HCT116 (cell line): ENCODE data around the gene CTNNA1. TPM values are rescaled to one million over a fixed set of nuclear protein-coding genes. Genes with fewer than 3 reads are reported as not detected.

ENCODE experiments used
- ATAC-seq: fragments of 200-7000 bp; cut with Tn5 transposase; 2 replicates; pipeline ENCODE4 v1.9.1; 2020; ENCODE audit warnings: mild to moderate bottlenecking, moderate library complexity
- BruUV-seq: library from RNA; stranded (reverse); fragments of 400-500 nt; replicated peaks from 2 replicates; lab custom pipeline; 2021; lab: Mats Ljungman, UMichigan
- CTCF ChIA-PET: fragments of 300-600 bp; sonication (Branson Sonifier 250); formaldehyde crosslinking; loops from one replicate; lab custom pipeline; 2021; ENCODE audit warnings: antibody characterized with exemption; lab: Charles Lee
- POLR2A ChIA-PET: fragments of 300-600, 350-600 bp; sonication (Branson Sonifier 250); formaldehyde crosslinking; loops from one replicate; lab custom pipeline; 2021; ENCODE audit warnings: antibody characterized with exemption; lab: Charles Lee
- RAD21 ChIA-PET, 2 experiments: fragments of 300-600 bp; sonication (Branson Sonifier 250); formaldehyde crosslinking; loops; one replicate each; lab custom pipeline; 2023; ENCODE audit warnings: low total read pairs in 2 of 2; ENCODE audit not compliant: uncharacterized antibody in 2 of 2, unreplicated experiment in 2 of 2, low non-redundant PET in 1 of 2; lab: Charles Lee
- DNase-seq: peaks from one replicate; pipeline ENCODE4 v3.0.0-alpha.2; 2010; ENCODE audit warnings: low read depth, low spot score
- H2AFZ ChIP-seq: fragments of 200-600 bp; shearing (Covaris generic), sonication (generic); 2 replicates; pipeline ENCODE4 v1.6.1; 2017; ENCODE audit warnings: low read depth, mixed run types, mixed read lengths, antibody characterized with exemption, low read length; ENCODE audit not compliant: poor library complexity, severe bottlenecking
- H3K27ac ChIP-seq: 2 replicates; pipeline ENCODE4 v1.5.1; 2012; ENCODE audit warnings: low read depth, low read length
- H3K27me3 ChIP-seq: fragments of 200-600 bp; sonication (generic); 2 replicates; pipeline ENCODE4 v1.6.1; 2016; ENCODE audit warnings: mixed run types, low read length, mixed read lengths; ENCODE audit not compliant: insufficient read depth
- H3K36me3 ChIP-seq, 2 experiments: fragments of 200-500 bp in 1 of 2; fragments of 200-600 bp in 1 of 2; sonication (Bioruptor generic) in 1 of 2; sonication (generic) in 1 of 2; 2 replicates each; pipeline versions ENCODE4 v1.5.1 to v1.6.1; 2014 to 2016; ENCODE audit warnings: low read length in 2 of 2, inconsistent platforms in 1 of 2, mixed read lengths in 1 of 2, mixed run types in 1 of 2; ENCODE audit not compliant: insufficient read depth in 2 of 2, control insufficient read depth in 1 of 2
- H3K4me1 ChIP-seq, 2 experiments: fragments of 200-600 bp in 1 of 2; sonication (generic) in 1 of 2; 2 replicates each; pipeline versions ENCODE4 v1.5.1 to v1.6.1; 2012 to 2017; ENCODE audit warnings: low read length in 2 of 2, inconsistent platforms in 1 of 2, mild to moderate bottlenecking in 1 of 2, mixed read lengths in 1 of 2, mixed run types in 1 of 2, moderate library complexity in 1 of 2; ENCODE audit not compliant: insufficient read depth in 2 of 2, control insufficient read depth in 1 of 2
- H3K4me2 ChIP-seq: fragments of 200-600 bp; sonication (generic); 2 replicates; pipeline ENCODE4 v1.6.1; 2017; ENCODE audit warnings: mixed run types, low read length, mixed read lengths
- H3K4me3 ChIP-seq, 2 experiments: fragments of 200-600 bp in 1 of 2; sonication (generic) in 1 of 2; replicated peaks in 1 of 2; 2 replicates each; pipeline ENCODE4 v1.5.1; 2011 to 2016; ENCODE audit warnings: low read length in 2 of 2, control low read depth in 1 of 2, low read depth in 1 of 2, mild to moderate bottlenecking in 1 of 2, mixed read lengths in 1 of 2, mixed run types in 1 of 2
- H3K79me2 ChIP-seq: fragments of 200-600 bp; sonication (generic); 2 replicates; pipeline ENCODE4 v1.6.1; 2017; ENCODE audit warnings: mild to moderate bottlenecking, mixed run types, low read length, moderate library complexity, mixed read lengths; ENCODE audit not compliant: insufficient read depth
- H3K9ac ChIP-seq: fragments of 200-600 bp; sonication (generic); 2 replicates; pipeline ENCODE4 v1.6.1; 2016; ENCODE audit warnings: low read length, mixed read lengths
- H3K9me2 ChIP-seq: fragments of 200-600 bp; sonication (generic), shearing (Covaris generic); 2 replicates; pipeline ENCODE4 v1.6.1; 2017; ENCODE audit warnings: mixed run types, mild to moderate bottlenecking, moderate library complexity; ENCODE audit not compliant: insufficient read depth
- H3K9me3 ChIP-seq, 2 experiments: fragments of 200-500 bp in 1 of 2; fragments of 200-600 bp in 1 of 2; sonication (Bioruptor generic) in 1 of 2; sonication (generic) in 1 of 2; 2 replicates each; pipeline ENCODE4 v1.6.1; 2014 to 2017; ENCODE audit warnings: low read length in 2 of 2, mixed read lengths in 2 of 2, inconsistent platforms in 1 of 2, low read depth in 1 of 2, mild to moderate bottlenecking in 1 of 2, mixed run types in 1 of 2, moderate library complexity in 1 of 2; ENCODE audit not compliant: control insufficient read depth in 1 of 2, insufficient read depth in 1 of 2
- H4K20me1 ChIP-seq: fragments of 200-600 bp; sonication (generic), shearing (Covaris generic); 2 replicates; pipeline ENCODE4 v1.6.1; 2017; ENCODE audit warnings: mixed run types, mild to moderate bottlenecking, moderate library complexity; ENCODE audit not compliant: insufficient read depth
- CEBPB ChIP-seq: IDR thresholded peaks from 2 replicates; pipeline ENCODE4 v1.6.1; 2012; ENCODE audit warnings: low read depth
- EGR1 ChIP-seq: IDR thresholded peaks from 2 replicates; pipeline ENCODE4 v1.6.1; 2012; ENCODE audit warnings: low read depth
- ELF1 ChIP-seq: IDR thresholded peaks from 2 replicates; pipeline ENCODE4 v1.6.1; 2012; ENCODE audit warnings: low read depth, borderline replicate concordance
- EZH2 ChIP-seq: fragments of 200-600 bp; sonication (generic); IDR thresholded peaks from 2 replicates; pipeline ENCODE4 v1.6.1; 2017; ENCODE audit warnings: antibody characterized with exemption, mixed run types
- EZH2phosphoT487 ChIP-seq: fragments of 200-600 bp; IDR thresholded peaks from 2 replicates; pipeline ENCODE4 v1.6.1; 2018; ENCODE audit warnings: antibody characterized with exemption, borderline replicate concordance
- FOSL1 ChIP-seq: IDR thresholded peaks from 2 replicates; pipeline ENCODE4 v1.6.1; 2012; ENCODE audit warnings: low read depth
- JUND ChIP-seq: IDR thresholded peaks from 2 replicates; pipeline ENCODE4 v1.6.1; 2012
- MAX ChIP-seq: IDR thresholded peaks from 2 replicates; pipeline ENCODE4 v1.6.1; 2012
- POLR2A ChIP-seq: IDR thresholded peaks from 2 replicates; pipeline ENCODE4 v1.7.0; 2011; ENCODE audit warnings: borderline replicate concordance; ENCODE audit not compliant: insufficient read depth, insufficient read length; ENCODE audit errors: extremely low read depth
- POLR2AphosphoS5 ChIP-seq: IDR thresholded peaks from 2 replicates; pipeline ENCODE4 v1.6.1; 2011; ENCODE audit warnings: mild to moderate bottlenecking, low read depth, low read length, moderate library complexity
- RAD21 ChIP-seq: IDR thresholded peaks from 2 replicates; pipeline ENCODE4 v1.6.1; 2012; ENCODE audit warnings: low read depth, mild to moderate bottlenecking
- REST ChIP-seq: IDR thresholded peaks from 2 replicates; pipeline ENCODE4 v1.6.1; 2012; ENCODE audit warnings: low read depth
- SRF ChIP-seq: IDR thresholded peaks from 2 replicates; pipeline ENCODE4 v1.6.1; 2012; ENCODE audit warnings: low read depth
- TCF7L2 ChIP-seq: IDR thresholded peaks from 2 replicates; pipeline ENCODE4 v1.7.0; 2011; ENCODE audit warnings: borderline replicate concordance, inconsistent platforms; ENCODE audit not compliant: insufficient read depth, insufficient read length; ENCODE audit errors: extremely low read depth
- ZBTB33 ChIP-seq: IDR thresholded peaks from 2 replicates; pipeline ENCODE4 v1.6.1; 2011; ENCODE audit warnings: mild to moderate bottlenecking, low read length, moderate library complexity; ENCODE audit not compliant: insufficient replicate concordance; ENCODE audit errors: extremely low read depth
- intact Hi-C: fragments of 100-400 bp; cut with micrococcal nuclease; formaldehyde crosslinking; loops from 2 replicates; pipeline ENCODE4 v1.10.0; 2022
- total RNA-seq: library from RNA; stranded (reverse); gene quantifications from one replicate; pipeline ENCODE4 v1.2.1, GENCODE V29; 2021; ENCODE audit not compliant: unreplicated experiment
- TF ChIP-seq, protein P1 (sequence below): IDR thresholded peaks from 2 replicates; pipeline ENCODE4 v1.6.1; 2012

Gene CTNNA1
- total RNA-seq, 1 experiment from 2014 or later, result 313 TPM

- no TSS peak for BruUV-seq
- ChIA-PET POLR2A (no interaction called here), CTCF (interaction anchor here (1.2 kb wide), 1 partner anchor 13 kb away, joined by 3 read pairs; no protein-coding TSS in a partner anchor), RAD21 (no interaction called here)
- Histone ChIP-seq H3K36me3 (no peaks in the 10 kb centered on the region), H3K27me3 (no peaks in the 10 kb centered on the region), H3K4me1 (peaks cover 12 to 23% of the 10 kb centered on the region in 2 experiments), H3K9ac (no peak overlapping the region), H2AFZ (no peak overlapping the region), H3K4me3 (no peak overlapping the region), H3K9me2 (no peaks in the 10 kb centered on the region), H3K27ac (no peak overlapping the region), H3K4me2 (no peak overlapping the region), H3K79me2 (no peaks in the 10 kb centered on the region), H3K9me3 (no peaks in the 10 kb centered on the region), H4K20me1 (no peaks in the 10 kb centered on the region)
- TF ChIP-seq RAD21, result no peak
- DNase-seq (no peak), ATAC-seq (no peak)
- intact Hi-C loops, result no loop called here
Observed at GRCh38 chr5:138712791-138713190, 40.4 kb upstream of the CTNNA1 start.

DNA sequence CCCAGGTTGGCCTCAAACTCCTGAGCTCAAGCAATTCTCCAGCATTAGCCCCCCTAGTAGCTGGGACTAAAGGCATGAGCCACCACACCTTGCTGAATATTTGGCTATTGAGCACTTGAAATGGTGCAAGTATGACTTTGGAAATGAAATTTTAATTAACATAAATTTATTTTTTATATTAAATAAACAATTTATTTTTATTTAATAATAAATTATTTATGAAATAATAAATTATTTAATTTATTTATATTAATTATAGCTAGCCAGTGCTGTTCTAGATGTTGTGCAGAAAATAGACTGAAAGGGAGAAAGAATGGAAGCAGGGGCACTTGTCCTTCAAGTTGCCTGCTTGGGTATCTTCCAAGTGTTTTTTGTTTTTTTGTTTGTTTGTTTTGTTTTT, 40.0 kb upstream of the CTNNA1 start:
- H3K4me1 ChIP-seq, result peaks cover 12 to 23% of the 10 kb centered on the region in 2 experiments
- CTCF ChIA-PET, result interaction anchor here (1.2 kb wide), 1 partner anchor 12 kb away, joined by 3 read pairs; no protein-coding TSS in a partner anchor
- no peaks in the 10 kb centered on the region for H3K27me3 ChIP-seq
- no peaks in the 10 kb centered on the region for H3K9me2 ChIP-seq
- intact Hi-C loops, result no loop called here
- no peak overlapping the region for H3K9ac ChIP-seq
- POLR2A ChIA-PET, result interaction anchor here (0.7 kb wide), 1 partner anchor 137 kb away, joined by 3 read pairs; no protein-coding TSS in a partner anchor
- no peaks in the 10 kb centered on the region for H4K20me1 ChIP-seq
- DNase-seq (no peak), ATAC-seq (no peak)
- no peaks in the 10 kb centered on the region for H3K36me3 ChIP-seq
- no peaks in the 10 kb centered on the region for H3K9me3 ChIP-seq
- no peak overlapping the region for H2AFZ ChIP-seq
- no peak overlapping the region for H3K4me3 ChIP-seq
- RAD21 ChIA-PET, result no interaction called here
- H3K79me2 ChIP-seq, result no peaks in the 10 kb centered on the region
- BruUV-seq, result no TSS peak
- H3K4me2 ChIP-seq, result no peak overlapping the region
- H3K27ac ChIP-seq, result no peak overlapping the region
- TF ChIP-seq EZH2 (no peak), TCF7L2 (no peak), MAX (no peak), ELF1 (no peak), JUND (no peak), ZBTB33 (no peak), SRF (no peak), REST (no peak), FOSL1 (no peak), EGR1 (no peak), EZH2phosphoT487 (no peak), POLR2AphosphoS5 (no peak), POLR2A (no peak), CEBPB (no peak)
- TF ChIP-seq, protein P1, sequence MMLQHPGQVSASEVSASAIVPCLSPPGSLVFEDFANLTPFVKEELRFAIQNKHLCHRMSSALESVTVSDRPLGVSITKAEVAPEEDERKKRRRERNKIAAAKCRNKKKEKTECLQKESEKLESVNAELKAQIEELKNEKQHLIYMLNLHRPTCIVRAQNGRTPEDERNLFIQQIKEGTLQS, result no peak
